Body of pancreas (tissue), 4 donors: ENCODE data around the gene ST3GAL3.

Experiments
- CTCF ChIP-seq, 7 experiments: fragments of 450-650 bp in 4 of 7; fragments of 200-600 bp in 3 of 7; sonication (generic) in 3 of 7; IDR thresholded peaks; one replicate each; pipeline ENCODE4 v1.5.1; 2016 to 2019; ENCODE audit warnings: antibody characterized with exemption in 7 of 7
- POLR2A ChIP-seq, 3 donors: fragments of 450-650 bp; IDR thresholded peaks; one replicate each; pipeline ENCODE4 v1.6.1; 2016; ENCODE audit warnings: antibody characterized with exemption in 3 of 3, mild to moderate bottlenecking in 2 of 3

GRCh38 chr1:43873851-43874250 is 166.5 kb downstream of the ST3GAL3 start:
- TF ChIP-seq CTCF (IDR thresholded peaks at IDR 0.05) (no peak), POLR2A (IDR thresholded peaks at IDR 0.05) (no peak)
